ENCODE results near the gene GPC6.

The GPC6 gene

DNA sequence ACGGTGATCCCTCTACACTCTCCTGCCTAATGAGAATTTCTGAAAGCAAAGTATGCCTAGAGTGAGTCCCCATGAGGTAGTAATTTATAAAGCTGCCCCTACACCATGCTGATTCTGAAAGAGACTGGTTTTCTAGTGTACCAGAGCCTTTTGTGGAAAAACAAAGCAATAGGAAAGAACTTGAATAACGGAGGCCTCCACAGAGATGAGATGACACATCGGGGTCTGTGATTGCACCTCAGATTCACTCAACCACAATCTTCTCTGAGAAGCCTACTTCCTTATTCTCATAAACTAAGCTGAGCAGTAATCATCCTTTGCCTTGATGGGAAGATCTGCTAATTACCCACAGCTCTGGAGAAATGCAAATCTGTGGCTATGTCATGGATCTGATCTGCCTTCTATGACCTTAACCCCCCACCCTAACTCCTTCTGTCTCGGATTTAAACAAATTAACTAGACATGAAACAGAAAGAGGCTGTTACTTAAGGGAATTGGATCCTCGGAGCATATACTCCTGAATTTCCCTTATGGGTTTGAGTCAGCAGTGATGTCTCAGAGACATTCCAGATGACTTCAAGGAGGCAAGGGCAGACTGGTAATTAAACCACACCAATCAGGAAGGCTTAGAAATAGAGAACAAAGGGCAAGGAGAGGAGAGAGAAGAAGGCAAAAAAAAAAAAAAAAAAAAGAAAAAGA, 1124.8 kb downstream of the GPC6 start:
- in situ Hi-C loops (cut with HindIII; ENCODE audit: low sequenced_read_pairs) = no loop called here

DNA sequence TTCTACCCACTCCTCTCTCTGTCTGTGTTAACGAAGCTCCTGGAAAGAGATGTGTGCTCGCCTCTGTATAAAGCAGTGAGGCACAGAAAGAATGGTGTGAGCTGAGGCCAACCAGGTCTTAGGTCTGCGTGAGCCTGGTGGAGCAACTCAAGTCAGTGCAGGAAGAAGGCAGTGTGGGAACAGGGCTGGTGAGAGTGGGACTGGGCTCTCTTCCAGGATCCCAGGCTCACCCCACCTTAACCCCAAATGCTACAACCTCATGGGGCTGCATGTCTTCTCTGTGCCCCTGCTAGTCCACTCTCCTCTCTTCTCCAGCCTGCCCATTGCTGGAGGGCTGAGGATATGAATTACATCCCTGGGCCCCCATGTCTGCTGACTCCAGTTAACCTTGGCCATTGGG, 1125.5 kb downstream of the GPC6 start:
- in situ Hi-C loops (cut with HindIII; ENCODE audit: low sequenced_read_pairs) = no loop called here

DNA sequence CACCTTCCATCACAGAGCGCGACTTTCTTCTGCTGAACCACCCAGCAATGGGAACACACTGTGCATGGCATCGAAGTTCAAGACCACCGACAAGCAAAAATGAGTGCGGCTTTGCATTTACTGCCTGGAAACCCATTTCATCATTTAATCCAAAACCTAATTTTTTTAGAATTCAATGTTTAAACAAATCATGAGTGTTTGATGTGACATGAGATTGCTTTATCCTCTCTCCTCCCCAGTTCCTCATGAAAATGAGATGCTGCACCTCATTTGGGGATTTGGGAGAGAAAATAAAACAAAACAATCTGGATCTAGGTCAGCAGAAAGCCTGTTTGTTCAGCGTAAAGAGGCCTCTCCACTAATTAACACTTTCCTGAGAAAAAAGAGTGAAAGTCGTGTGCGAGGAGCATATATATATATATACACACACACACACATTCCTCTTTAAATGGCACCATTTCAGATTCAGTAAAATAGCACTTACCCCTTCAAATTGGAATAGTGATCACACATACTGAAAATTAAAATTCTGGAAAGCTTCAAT, 1126.6 kb downstream of the GPC6 start:
- in situ Hi-C loops (cut with HindIII; ENCODE audit: low sequenced_read_pairs) = no loop called here

DNA sequence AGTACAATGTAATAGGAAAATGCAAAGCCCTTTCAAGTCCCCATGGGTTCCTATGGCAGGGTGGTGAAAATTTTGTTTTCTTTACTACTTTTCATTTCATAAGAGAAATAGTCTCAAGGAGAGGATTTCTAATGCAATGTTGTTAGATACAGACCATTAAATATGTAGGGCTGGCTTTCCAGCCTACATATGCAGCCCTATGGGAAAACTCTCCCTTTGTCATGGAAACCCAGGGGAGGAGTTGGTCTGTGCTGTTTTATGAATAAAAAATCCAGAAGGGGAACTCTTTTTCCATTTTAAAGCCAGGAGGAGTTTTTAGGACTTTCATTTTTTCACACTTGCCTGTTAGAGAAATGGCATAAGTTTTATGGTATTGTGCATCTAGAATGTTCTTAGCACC, 1133.3 kb downstream of the GPC6 start:
- in situ Hi-C loops (cut with HindIII; ENCODE audit: low sequenced_read_pairs) = no loop called here

DNA sequence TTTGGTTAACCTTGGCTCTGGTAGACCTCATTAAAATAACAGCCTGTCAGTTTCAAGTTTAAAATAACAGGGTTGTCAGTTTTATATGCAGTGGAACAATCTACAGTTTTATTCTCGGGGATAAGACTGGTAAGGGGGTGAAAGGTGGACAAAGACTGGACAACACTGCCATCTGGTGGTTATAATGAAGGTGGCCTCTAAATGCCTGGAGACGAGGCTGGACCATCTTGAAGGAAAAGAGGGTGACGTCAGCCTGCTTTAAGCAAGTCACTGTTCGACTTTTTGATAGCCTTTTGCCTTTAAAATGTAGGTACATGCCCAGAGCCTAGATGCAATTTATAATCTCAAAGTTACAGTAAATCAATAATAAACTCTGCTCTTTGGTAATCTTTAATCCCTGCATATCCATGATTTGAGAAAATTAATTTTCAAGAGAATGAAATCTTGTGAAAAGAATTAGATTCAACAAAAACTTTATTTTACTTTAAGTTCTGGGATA, 1135.9 kb downstream of the GPC6 start:
- in situ Hi-C loops (cut with HindIII; ENCODE audit: low sequenced_read_pairs) = no loop called here

DNA sequence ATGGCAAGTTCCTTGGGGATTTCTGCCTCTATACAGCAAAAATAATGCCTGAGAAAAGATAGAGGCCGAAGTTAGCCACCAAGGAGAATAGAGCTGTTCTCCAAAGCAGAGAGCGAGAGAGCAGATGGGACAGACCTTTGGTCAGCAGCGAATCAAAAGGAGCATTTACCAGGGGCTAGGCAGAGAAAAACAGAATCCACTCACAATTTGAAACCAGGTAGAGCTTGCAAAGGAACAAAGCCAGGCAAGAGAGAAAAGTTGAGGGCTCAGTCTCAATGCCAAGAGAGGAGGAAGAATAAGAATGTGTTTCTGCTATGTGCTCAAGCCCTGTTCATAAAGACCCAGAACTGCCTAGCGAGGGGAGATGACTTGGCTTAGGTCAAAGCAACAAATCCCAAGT, 1140.1 kb downstream of the GPC6 start:
- in situ Hi-C loops (cut with HindIII; ENCODE audit: low sequenced_read_pairs) = no loop called here

DNA sequence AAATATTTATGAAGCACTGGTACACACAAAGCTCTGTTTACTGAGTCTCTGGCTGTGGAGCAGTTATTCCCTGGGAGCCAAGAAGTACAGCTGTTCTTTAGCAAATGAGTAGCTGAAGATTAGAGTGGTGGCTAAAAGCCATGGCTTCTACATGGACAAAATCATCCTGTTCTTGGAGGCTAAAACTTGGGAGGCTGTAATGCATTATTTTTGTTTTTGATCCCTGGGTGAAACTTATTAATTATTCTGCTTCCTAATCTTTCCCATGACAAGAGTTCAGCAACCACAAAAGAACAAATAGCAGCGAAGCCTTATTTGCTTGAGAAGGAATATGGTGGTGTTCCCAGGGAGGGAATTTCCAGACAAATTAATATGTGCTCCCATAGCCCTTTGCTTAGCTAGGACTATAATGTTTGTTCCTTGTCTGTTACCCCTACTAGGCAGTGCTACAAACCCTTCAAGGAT, 1143.4 kb downstream of the GPC6 start:
- in situ Hi-C loops (cut with HindIII; ENCODE audit: low sequenced_read_pairs) = no loop called here

DNA sequence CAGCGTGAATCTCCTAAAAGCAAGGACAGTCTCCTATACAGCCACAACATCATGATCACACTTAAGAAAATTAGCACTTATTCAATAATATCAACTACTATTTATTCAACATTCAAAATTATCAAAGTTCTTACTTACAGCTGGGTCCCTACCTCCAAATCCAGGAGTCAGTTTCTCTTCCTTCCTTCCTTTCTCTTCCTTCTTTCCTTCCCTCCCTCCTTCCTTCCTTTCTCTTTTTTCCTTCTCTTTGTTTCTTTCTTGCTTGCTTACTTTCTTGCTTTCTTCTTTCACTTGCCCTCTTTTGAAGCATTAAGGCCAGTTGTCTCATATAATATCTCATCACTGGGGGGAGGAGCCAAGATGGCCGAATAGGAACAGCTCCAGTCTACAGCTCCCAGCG, 1145.2 kb downstream of the GPC6 start:
- in situ Hi-C loops (cut with HindIII; ENCODE audit: low sequenced_read_pairs) = no loop called here

DNA sequence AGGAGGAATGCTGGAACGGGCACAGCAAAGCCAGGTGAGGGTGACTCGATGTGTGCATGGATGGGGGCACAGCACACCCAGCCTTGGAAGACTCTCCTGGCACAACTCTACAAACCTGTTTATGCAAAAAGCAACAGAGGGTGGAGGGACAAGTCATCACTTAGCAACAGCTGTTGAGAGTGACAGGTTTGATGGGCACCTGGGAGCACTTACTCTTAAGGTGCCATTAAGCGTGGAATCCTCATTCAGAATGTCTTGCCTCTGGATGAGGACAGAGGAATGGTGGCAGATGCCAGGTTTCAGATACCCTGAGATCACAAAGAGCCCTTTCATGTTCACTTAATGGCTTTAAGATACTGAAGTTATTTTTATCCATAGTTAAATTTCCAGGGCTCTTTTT, 1155.9 kb downstream of the GPC6 start:
- in situ Hi-C loops (cut with HindIII; ENCODE audit: low sequenced_read_pairs) = no loop called here

DNA sequence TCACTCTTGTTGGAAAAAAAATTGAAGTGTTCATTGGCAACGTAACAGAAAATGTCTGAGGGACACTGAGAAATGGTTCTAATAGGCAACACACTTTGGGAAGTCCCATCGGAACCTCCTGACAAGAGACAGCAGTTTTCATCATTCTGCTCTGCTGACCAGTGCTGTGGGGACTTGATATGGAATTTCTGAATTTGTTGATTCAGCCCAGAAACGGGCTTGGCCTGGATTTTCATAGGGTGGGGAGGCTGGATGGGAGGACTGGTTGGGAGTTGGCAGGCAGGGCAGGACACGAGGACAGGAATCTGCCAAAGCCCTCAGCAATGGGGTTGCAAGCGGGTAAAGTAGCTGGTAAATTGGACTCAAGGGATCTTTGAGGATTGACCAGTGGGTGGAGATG, 1156.4 kb downstream of the GPC6 start:
- in situ Hi-C loops (cut with HindIII; ENCODE audit: low sequenced_read_pairs) = no loop called here

DNA sequence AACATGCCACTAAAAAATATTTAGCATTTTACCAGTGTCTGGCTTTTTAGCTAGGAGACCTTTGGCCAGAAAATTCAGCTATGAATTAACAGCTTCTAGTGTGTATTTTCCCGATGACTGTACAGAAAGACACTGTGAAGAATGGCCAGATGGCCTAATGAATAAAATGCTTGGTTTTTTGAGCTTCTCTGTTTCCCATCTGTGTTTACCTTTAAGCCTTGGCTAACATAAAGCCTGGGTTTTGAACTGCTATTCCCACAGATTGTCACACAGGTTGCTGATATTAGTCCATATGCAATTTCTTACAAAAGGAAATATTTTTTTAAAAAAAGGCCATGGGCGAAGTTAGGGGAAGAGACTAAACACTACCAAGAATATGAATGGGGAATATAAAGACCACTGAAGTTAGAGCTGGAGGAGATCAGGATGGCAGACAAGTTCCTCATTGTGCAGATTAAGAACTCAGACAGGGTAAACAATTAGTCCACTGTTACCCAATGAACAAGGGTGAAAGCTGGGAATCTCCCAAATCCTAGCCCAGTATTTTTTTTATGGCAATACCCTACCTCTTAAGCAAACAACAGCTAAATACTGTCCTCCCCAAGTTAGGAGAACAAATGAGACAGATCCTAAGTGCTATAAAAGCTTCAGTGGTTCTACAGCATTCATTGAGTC, 1157.8 kb downstream of the GPC6 start:
- in situ Hi-C loops (cut with HindIII; ENCODE audit: low sequenced_read_pairs) = no loop called here

DNA sequence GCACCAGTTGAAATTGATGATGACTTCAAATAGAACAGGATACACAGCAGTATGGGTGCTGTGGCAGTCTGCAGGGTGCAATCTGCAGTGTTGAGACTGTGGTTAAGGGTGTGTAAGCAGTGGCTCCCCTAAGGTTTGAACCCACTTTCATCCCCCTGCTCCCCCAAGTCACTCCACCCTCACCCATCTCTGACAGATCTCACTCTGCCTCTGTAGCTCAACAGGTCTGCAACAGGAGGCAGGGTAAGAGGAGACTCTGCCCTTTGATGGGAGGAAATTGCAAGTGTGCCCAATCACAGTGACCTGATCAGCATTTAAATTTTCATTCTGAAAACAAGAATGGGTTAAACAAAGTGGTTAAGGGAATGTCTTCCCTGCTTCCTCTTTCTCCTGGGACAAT, 1160.4 kb downstream of the GPC6 start:
- in situ Hi-C loops (cut with HindIII; ENCODE audit: low sequenced_read_pairs) = no loop called here

DNA sequence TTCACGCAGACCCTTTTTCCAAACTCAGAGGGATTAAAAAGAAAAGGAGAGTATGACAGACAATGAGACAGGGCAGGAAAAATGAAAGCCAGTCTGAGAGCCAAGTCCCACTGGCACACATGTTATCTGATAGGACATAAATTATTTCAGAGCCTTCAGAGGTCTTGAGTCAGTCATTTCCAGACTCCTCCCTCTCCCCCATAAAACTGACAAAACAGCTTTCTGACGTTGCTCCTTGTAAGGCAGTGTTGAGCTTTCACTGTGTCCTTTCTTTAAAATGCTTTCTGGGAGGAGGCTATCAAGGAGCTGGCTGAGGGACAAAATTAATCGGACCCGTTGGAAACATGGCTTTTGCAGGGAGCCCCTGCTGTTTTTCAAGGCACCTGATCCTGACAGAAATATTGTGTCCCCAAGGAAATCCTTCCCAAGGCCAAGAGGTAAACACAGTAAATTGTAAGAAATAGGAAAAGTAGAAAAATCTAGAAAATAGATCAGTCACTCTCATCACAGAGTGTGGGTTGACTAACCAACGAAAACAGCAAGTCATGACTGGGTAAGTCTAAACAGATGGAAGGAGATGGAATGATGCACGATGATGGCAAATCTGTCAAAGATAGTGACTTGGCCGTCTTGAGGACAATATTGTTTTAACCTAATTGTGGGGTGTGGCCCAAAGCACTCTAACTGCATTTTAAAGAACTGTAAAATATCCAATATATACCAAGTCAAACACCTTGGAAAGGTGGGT, 1163.2 kb downstream of the GPC6 start:
- in situ Hi-C loops (cut with HindIII; ENCODE audit: low sequenced_read_pairs) = no loop called here

DNA sequence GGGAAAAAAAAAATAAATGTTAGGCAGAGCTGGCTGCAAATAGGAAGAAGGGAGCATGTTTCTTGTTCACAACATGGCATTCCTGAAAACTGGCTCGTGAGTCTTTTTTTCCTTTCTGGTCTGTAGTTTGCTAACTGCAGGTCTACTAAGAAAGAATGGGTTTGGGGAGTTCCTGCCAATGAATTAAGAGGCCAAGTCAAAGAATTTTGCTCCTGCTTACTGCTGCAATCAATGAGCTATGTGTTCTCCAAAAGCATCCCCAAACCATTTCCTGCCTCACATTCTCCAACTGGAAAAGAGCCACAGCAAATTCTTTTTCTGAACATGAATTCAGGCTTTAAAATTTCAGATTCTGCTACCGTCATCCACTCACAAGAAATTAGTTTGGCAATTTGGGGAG, 1164.3 kb downstream of the GPC6 start:
- in situ Hi-C loops (cut with HindIII; ENCODE audit: low sequenced_read_pairs) = no loop called here

DNA sequence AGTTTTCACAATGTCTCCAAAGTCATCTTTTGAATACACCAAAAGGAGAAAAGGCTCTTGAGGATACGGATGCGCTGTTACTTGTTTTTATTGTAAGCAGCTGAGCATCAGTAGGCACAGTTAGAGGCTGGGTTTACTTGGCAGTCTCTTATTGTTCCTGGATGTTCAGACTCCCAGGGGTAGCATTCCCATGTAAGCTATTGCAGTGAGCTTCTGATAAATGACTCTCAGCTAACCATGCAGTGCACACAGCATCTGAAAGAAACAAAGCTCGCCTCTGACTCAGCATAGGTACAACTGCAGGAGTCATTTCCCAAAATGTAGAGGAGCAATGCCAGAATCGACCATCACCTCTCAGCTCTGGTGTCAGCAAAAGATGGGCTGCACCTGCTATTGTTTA, 1168.1 kb downstream of the GPC6 start:
- in situ Hi-C loops (cut with HindIII; ENCODE audit: low sequenced_read_pairs) = no loop called here

DNA sequence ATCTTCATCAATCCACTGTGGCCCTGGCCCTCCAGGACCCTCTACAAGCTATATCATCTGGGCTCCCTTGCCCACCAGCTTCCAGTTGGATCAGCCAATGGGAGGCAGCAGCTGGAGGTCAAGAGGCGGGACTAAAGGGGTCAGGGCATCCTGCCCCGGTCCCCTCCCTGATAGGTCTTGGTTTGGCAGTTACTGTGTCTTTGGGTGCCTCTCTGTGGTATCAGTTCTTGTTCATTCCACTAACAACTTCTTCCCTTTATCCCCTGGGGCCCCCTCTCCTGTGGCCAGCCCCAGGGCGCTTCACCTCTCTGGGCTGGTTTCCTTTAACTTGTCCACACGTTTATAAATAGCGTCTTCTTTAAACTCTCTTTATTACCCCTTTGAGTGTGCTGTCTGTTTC, 1169.3 kb downstream of the GPC6 start:
- in situ Hi-C loops (cut with HindIII; ENCODE audit: low sequenced_read_pairs) = no loop called here

DNA sequence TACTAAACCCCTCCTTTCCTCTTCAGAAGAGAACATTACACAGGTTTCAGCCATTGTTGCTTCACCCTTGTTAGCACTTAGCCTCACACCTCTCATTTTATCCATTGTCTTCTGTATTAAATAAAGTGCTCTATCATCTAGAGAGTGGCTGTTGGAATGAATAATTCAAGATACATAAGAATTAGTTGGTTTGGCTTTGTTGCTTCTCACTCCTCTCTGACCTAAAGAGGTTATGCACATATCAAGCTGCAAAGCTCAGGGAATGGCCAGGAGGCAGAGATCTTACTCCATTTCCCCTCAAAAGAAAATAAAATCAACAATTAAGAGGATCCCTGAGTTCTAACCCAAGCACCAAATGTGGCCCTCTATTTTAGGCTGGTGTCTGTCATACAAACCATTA, 1173.2 kb downstream of the GPC6 start:
- in situ Hi-C loops (cut with HindIII; ENCODE audit: low sequenced_read_pairs) = no loop called here

DNA sequence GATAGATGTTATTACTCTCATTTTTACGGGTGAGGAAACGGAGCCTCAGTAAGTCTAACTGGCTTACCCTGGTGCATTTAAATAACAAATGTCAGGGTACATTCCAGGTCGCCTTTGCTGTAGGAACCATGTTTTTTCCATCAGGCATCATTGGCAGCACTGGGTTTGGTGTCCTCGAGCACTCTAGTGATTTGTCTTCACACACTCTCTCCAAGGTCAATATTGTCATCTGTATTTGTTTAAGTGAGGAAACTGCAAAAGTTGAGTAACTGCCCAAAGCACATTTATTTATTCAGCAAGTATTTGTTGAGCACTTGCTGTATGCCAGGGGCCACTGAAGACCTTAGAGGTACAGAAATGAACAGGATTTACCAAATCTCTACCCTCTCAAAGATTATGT, 1174.3 kb downstream of the GPC6 start:
- in situ Hi-C loops (cut with HindIII; ENCODE audit: low sequenced_read_pairs) = no loop called here

DNA sequence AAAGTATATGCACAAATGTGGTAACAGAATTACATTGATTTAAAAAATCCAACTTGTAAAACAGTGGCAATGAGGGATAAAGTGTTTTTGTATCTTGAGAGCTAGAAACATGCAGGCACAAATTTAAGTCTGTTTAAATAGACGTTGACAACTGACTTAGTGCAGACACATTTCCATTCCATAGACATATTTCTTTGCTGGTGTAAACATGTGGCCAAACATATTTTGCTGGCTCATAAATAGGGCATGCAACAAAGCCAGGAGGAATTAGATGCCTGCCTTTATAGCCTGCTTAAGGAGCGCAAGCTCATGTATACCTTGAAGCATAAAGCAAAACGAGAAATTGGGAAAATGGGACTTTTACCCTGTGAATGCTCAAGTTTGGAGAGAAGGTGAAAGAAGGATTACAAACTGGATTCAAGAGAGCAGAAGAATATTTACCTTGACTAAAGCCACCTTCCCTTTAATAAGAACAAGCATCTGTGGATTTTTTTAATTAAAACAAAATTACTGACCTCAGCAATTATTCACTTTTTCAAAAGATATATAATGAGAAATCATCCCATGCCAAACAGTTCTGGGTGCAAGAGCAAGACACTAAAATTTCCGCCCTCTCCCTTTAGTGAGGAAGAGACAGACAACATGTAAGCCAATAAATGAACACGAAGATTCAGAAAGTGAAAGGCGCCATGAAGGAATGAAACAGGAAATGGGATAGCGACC, 1181.9 kb downstream of the GPC6 start:
- in situ Hi-C loops (cut with HindIII; ENCODE audit: low sequenced_read_pairs) = no loop called here

DNA sequence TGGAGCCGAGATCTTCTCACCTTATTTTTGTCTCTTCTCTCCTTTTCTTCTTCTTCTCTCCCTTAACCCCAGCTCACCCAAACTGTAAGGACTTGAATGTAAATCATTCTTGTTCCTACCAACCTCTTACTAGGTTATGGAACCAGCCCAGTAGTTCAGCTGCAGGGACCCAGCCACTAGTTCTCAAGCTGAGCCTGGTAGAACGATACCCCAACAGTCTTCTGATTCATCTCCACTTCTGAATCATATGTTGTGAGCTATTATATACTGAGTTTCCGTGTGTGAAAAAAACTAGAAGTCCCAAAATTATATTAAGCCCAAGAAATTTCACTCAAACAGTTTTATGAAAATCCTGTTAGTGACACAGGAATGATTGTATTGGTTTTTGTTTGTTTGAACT, 1185.1 kb downstream of the GPC6 start:
- in situ Hi-C loops (cut with HindIII; ENCODE audit: low sequenced_read_pairs) = no loop called here
